Lower leg skin (tissue), 4 donors: ENCODE data around the gene SLC25A39. TPM values are rescaled to one million over a fixed set of nuclear protein-coding genes. Genes with fewer than 3 reads are reported as not detected.

Experiments used
- DNase-seq, 2 donors: peaks; one replicate each; pipeline ENCODE4 v3.0.0-alpha.2; 2019; ENCODE audit warnings: low spot score in 2 of 2
- H3K4me3 ChIP-seq: fragments of 200-600 bp; sonication (generic); 2 replicates; pipeline ENCODE4 v1.5.1; 2017; ENCODE audit warnings: mild to moderate bottlenecking, low read depth; ENCODE audit not compliant: poor library complexity, severe bottlenecking
- CTCF ChIP-seq, 3 donors: fragments of 450-650 bp; IDR thresholded peaks; one replicate each; pipeline ENCODE4 v1.5.1; 2016; ENCODE audit warnings: antibody characterized with exemption in 3 of 3, mild to moderate bottlenecking in 3 of 3, moderate library complexity in 2 of 3
- POLR2A ChIP-seq, 2 donors: fragments of 450-650 bp; IDR thresholded peaks; one replicate each; pipeline ENCODE4 v1.6.1; 2016 to 2017; ENCODE audit warnings: antibody characterized with exemption in 2 of 2, mild to moderate bottlenecking in 1 of 2, moderate library complexity in 1 of 2
- WGBS, 2 donors: methylation state at CpG; one replicate each; pipeline ENCODE4 v1.1.5; 2018; 5-methylcytosine and 5-hydroxymethylcytosine counted together
- intact Hi-C: fragments of 100-400 bp; cut with DNase I; formaldehyde crosslinking; loops from one replicate; pipeline ENCODE4 v1.15.0; 2023; ENCODE audit warnings: low total_unique reads
- total RNA-seq, 4 donors: library from RNA; depleted of rRNA; stranded (reverse); fragments of >200 nt; gene quantifications; one replicate each; pipeline ENCODE4 v1.1.0, GENCODE V29; 2016

SLC25A39 gene
- total RNA-seq, 4 donors from 2014 or later = 73.4 to 113 (median 90.0) TPM

GRCh38 chr17:44310609-44311376, 13.8 kb downstream of the SLC25A39 start:
- no peak overlapping the region for H3K4me3 ChIP-seq
- intact Hi-C loops = no loop called here
- 70 to 74% methylated on average over 8 to 10 of the region's 10 CpGs for WGBS, 2 donors
- DNase-seq = no peak
- TF ChIP-seq CTCF (IDR thresholded peaks at IDR 0.05) = no peak
- TF ChIP-seq POLR2A (IDR thresholded peaks at IDR 0.05) = no peak

- 89 to 92% methylated on average over 2 of the region's 2 CpGs for WGBS, 2 donors
- TF ChIP-seq CTCF (IDR thresholded peaks at IDR 0.05) (no peak), POLR2A (IDR thresholded peaks at IDR 0.05) (no peak)
- no peak overlapping the region for H3K4me3 ChIP-seq
- intact Hi-C loops = no loop called here
- DNase-seq = no peak
These were observed 14.4 kb downstream of the SLC25A39 start for GRCh38 chr17:44310188-44310587.

- DNase-seq = no peak
- H3K4me3 ChIP-seq = no peak overlapping the region
- no peak for TF ChIP-seq POLR2A (IDR thresholded peaks at IDR 0.05)
- no peak for TF ChIP-seq CTCF (IDR thresholded peaks at IDR 0.05)
- WGBS, 2 donors = 23 to 55% methylated on average over 5 of the region's 5 CpGs
- intact Hi-C loops = no loop called here
These were observed 15.2 kb downstream of the SLC25A39 start for GRCh38 chr17:44309472-44309871.

GRCh38 chr17:44308865-44309264, 15.8 kb downstream of the SLC25A39 start:
- WGBS, 2 donors = 1 to 5% methylated on average over 15 of the region's 15 CpGs
- intact Hi-C loops = no loop called here
- DNase-seq = no peak
- TF ChIP-seq POLR2A (IDR thresholded peaks at IDR 0.05) (no peak), CTCF (IDR thresholded peaks at IDR 0.05) (no peak)
- no peak overlapping the region for H3K4me3 ChIP-seq

GRCh38 chr17:44308320-44308818, 16.3 kb downstream of the SLC25A39 start, which contains the start of gene RUNDC3A:
Gene RUNDC3A, plus strand, starts transcription at chr17:44308601. Its CDS starts 232 bp downstream, at chr17:44308833.
- no peak within 1 kb of the TSS for H3K4me3 ChIP-seq
- peak; percentile 58 to 96 for DNase-seq
- no peak for TF ChIP-seq CTCF (IDR thresholded peaks at IDR 0.05)
- no peak for TF ChIP-seq POLR2A (IDR thresholded peaks at IDR 0.05)
- intact Hi-C loops = no loop called here
- 0 to 2% methylated on average over 23 to 24 of the region's 39 CpGs for WGBS, 2 donors
